Gastrocnemius medialis (tissue), 4 donors: ENCODE results near the gene ANG. TPM values are rescaled to one million over a fixed set of nuclear protein-coding genes. Genes with fewer than 3 reads are reported as not detected.
"Not testable (repeated sequence)": the region's sequence is repeated elsewhere in the genome, so short reads cannot be mapped to it uniquely, and the experiment has no call there.

Source experiments
- ATAC-seq, 2 donors: fragments of 150-250 bp; one replicate each; pipeline ENCODE4 v1.9.1; 2016
- DNase-seq, 2 donors: peaks; one replicate each; pipeline ENCODE4 v3.0.0-alpha.2; 2019
- H3K27ac ChIP-seq, 4 donors: fragments of 200-600 bp; sonication (generic); 1 replicate in 1 of 4; 2 replicates in 3 of 4; pipeline ENCODE4 v1.5.1; 2016 to 2018; ENCODE audit warnings: mild to moderate bottlenecking in 2 of 4, moderate library complexity in 1 of 4
- H3K27me3 ChIP-seq, 3 donors: fragments of 200-600 bp; sonication (generic) in 2 of 3; 1 replicate in 1 of 3; 2 replicates in 2 of 3; pipeline versions ENCODE4 v1.5.1 to v1.6.0; 2016 to 2019; ENCODE audit warnings: mild to moderate bottlenecking in 1 of 3, moderate library complexity in 1 of 3
- H3K36me3 ChIP-seq, 2 donors: fragments of 200-600 bp; sonication (generic) in 1 of 2; one replicate each; pipeline ENCODE4 v1.5.1; 2017 to 2018
- H3K4me1 ChIP-seq, 2 donors: fragments of 200-600 bp; sonication (generic) in 1 of 2; one replicate each; pipeline ENCODE4 v1.5.1; 2016 to 2017; ENCODE audit warnings: mild to moderate bottlenecking in 2 of 2
- H3K4me3 ChIP-seq, 4 donors: fragments of 200-600 bp; sonication (generic) in 3 of 4; 1 replicate in 1 of 4; 2 replicates in 3 of 4; pipeline ENCODE4 v1.5.1; 2016 to 2019; ENCODE audit warnings: mild to moderate bottlenecking in 2 of 4
- H3K9me3 ChIP-seq, 3 donors: fragments of 200-600 bp; sonication (generic) in 2 of 3; 1 replicate in 1 of 3; 2 replicates in 2 of 3; pipeline ENCODE4 v1.5.1; 2016 to 2019
- POLR2A ChIP-seq, 2 donors: fragments of 450-650 bp; IDR thresholded peaks; one replicate each; pipeline ENCODE4 v1.6.1; 2017; ENCODE audit warnings: antibody characterized with exemption in 2 of 2, mild to moderate bottlenecking in 2 of 2, moderate library complexity in 2 of 2
- in situ Hi-C, 4 donors: fragments of 200-750 bp; cut with MboI; loops; one replicate each; pipeline versions ENCODE4 v1.15.0 to v1.8.0; 2017; ENCODE audit warnings: low sequenced_read_pairs in 4 of 4
- intact Hi-C: fragments of 100-400 bp; cut with DNase I; formaldehyde crosslinking; loops from one replicate; pipeline ENCODE4 v1.15.1; 2023; ENCODE audit warnings: low total_unique reads
- total RNA-seq, 4 donors: library from RNA; depleted of rRNA; stranded (reverse); fragments of >200 nt; gene quantifications; one replicate each; pipeline versions ENCODE4 v1.1.0 to v1.2.3, GENCODE V29; 2016
- TF ChIP-seq, protein P1 (sequence below), 5 experiments: fragments of 450-650 bp in 3 of 5; fragments of 200-600 bp in 2 of 5; sonication (generic) in 2 of 5; IDR thresholded peaks in 4 of 5; conservative IDR thresholded peaks in 1 of 5; 1 replicate in 4 of 5; 2 replicates in 1 of 5; pipeline ENCODE4 v1.5.1; 2016 to 2019; ENCODE audit warnings: antibody characterized with exemption in 5 of 5, mild to moderate bottlenecking in 3 of 5, moderate library complexity in 3 of 5

Gene ANG
- total RNA-seq, 4 donors from 2014 or later, result 3.9 to 10.5 (median 5.6) TPM

DNA sequence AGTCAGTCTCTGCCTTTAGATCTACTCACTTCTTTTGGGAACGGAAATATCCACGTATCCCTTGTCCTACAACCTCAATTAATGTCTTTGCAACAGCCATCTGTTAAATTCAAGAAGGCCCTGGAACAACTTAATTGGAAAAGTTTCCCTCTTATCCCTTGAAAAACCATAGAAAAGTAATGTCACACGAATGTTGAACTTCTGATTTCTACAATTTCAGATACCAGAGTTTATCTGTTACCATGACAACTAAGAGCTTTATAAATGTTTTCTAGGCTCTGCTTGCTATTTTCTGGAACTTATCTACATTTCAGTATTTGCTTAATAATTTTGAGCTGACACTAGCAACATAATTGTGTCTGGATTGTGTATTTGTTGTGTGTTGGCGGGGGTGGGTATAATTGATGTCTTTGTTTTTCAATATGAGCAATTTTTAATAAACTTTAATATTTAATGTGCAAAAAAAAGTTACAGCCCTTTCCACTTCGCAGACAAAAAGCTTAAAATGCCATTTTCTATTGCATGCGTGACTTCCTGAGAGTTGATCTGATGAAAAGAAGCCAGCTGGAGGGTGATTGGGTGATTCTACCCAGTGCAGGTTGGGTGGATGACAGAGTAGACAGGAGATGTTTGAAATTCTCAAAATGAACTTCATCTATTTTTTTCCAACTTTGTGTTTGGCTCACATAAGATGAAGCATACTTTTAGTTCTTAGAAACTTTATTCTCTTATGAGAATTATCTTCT is 45.3 kb downstream of the ANG start:
- ATAC-seq, result no peak
- no peak overlapping the region for H3K27ac ChIP-seq

DNA sequence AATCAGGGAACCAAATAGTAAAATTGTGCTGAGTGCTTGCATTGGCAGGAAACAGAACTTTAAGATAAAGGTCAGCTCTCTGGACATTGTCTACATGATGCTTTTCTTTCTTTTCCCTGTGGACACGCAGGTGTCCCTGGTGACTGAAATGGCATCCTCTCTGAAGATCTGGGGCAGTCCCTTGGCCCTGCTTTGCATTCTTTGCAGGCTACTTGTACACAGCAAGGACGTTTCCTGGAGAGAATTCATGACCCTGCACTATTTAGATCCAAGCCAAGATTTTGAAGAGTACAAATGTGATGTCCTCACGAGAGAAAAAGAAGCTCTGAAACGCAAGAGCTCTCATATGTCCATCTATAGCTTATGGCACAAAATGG is 45.9 kb downstream of the ANG start:
- in situ Hi-C loops, result no loop called here
- H3K4me3 ChIP-seq, result no peak overlapping the region
- no peaks in the 10 kb centered on the region for H3K36me3 ChIP-seq
- no peaks in the 10 kb centered on the region for H3K4me1 ChIP-seq
- intact Hi-C loops, result no loop called here
- H3K27ac ChIP-seq, result no peak overlapping the region
- no peaks in the 10 kb centered on the region for H3K9me3 ChIP-seq
- ATAC-seq (no peak), DNase-seq (no peak)
- TF ChIP-seq, protein P1, sequence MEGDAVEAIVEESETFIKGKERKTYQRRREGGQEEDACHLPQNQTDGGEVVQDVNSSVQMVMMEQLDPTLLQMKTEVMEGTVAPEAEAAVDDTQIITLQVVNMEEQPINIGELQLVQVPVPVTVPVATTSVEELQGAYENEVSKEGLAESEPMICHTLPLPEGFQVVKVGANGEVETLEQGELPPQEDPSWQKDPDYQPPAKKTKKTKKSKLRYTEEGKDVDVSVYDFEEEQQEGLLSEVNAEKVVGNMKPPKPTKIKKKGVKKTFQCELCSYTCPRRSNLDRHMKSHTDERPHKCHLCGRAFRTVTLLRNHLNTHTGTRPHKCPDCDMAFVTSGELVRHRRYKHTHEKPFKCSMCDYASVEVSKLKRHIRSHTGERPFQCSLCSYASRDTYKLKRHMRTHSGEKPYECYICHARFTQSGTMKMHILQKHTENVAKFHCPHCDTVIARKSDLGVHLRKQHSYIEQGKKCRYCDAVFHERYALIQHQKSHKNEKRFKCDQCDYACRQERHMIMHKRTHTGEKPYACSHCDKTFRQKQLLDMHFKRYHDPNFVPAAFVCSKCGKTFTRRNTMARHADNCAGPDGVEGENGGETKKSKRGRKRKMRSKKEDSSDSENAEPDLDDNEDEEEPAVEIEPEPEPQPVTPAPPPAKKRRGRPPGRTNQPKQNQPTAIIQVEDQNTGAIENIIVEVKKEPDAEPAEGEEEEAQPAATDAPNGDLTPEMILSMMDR (IDR thresholded peaks at IDR 0.05 in 4 of 5, conservative IDR thresholded peaks at IDR 0.05 in 1 of 5), result no peak
- no peak for TF ChIP-seq POLR2A (IDR thresholded peaks at IDR 0.05)
- no peaks in the 10 kb centered on the region for H3K27me3 ChIP-seq

More for the DNA sequence above, 45.3 kb downstream of the ANG start:
- H3K36me3 ChIP-seq, result no peaks in the 10 kb centered on the region
- H3K27me3 ChIP-seq, result no peaks in the 10 kb centered on the region
- H3K4me3 ChIP-seq, result no peak overlapping the region
- no peaks in the 10 kb centered on the region for H3K4me1 ChIP-seq
- no peak for DNase-seq
- no peak for TF ChIP-seq POLR2A (IDR thresholded peaks at IDR 0.05)
- TF ChIP-seq, protein P1 (IDR thresholded peaks at IDR 0.05 in 4 of 5, conservative IDR thresholded peaks at IDR 0.05 in 1 of 5), result no peak
- no peaks in the 10 kb centered on the region for H3K9me3 ChIP-seq
- intact Hi-C loops (no loop called here), in situ Hi-C loops (no loop called here)

DNA sequence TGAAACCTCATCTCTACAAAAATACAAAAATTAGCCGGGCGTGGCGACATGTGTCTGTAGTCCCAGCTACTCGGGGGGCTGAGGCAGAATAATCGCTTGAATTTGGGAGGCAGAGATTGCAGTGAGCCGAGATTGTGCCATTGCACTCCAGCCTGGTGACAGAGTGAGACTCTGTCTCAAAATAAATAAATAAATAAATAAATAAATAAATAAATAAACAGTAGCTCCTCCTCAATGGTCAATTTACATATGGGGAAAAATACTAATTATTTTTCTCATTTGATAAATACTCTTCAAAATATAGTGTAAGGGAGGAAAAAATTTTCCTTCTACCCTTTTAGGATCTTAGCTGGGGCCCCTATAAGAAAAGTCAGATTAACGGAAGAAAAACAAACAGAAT is 49.7 kb downstream of the ANG start:
- H3K4me1 ChIP-seq, H3K27me3 ChIP-seq, H3K36me3 ChIP-seq, H3K9me3 ChIP-seq, ATAC-seq, in situ Hi-C loops, DNase-seq, H3K27ac ChIP-seq, H3K4me3 ChIP-seq, intact Hi-C loops: not testable (repeated sequence)

DNA sequence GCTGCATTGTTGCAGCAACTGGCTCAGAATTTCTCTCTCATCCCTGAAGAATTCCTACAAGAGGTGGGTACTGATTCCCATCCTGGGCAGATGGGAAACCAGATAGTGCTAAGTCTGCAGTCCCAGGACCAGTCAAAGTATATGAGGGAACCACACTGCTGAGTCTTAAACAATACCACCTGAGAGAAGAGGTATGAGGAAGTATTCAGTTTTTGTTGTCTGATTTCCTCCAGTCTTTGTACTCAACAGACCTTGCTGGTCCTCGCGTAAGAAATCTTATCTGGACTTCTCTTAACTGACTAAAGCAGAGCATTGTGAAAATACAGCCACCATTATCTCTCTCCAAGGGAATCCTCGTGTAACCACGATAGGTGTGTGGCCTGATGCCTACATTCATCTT is 53.6 kb downstream of the ANG start:
- no peak overlapping the region for H3K27ac ChIP-seq
- no peaks in the 10 kb centered on the region for H3K36me3 ChIP-seq
- TF ChIP-seq, protein P1 (IDR thresholded peaks at IDR 0.05 in 4 of 5, conservative IDR thresholded peaks at IDR 0.05 in 1 of 5), result no peak
- TF ChIP-seq POLR2A (IDR thresholded peaks at IDR 0.05), result no peak
- H3K27me3 ChIP-seq, result no peaks in the 10 kb centered on the region
- ATAC-seq, result no peak
- no peaks in the 10 kb centered on the region for H3K4me1 ChIP-seq
- DNase-seq, result no peak
- no peak overlapping the region for H3K4me3 ChIP-seq
- no peaks in the 10 kb centered on the region for H3K9me3 ChIP-seq
- intact Hi-C loops (no loop called here), in situ Hi-C loops (no loop called here)

DNA sequence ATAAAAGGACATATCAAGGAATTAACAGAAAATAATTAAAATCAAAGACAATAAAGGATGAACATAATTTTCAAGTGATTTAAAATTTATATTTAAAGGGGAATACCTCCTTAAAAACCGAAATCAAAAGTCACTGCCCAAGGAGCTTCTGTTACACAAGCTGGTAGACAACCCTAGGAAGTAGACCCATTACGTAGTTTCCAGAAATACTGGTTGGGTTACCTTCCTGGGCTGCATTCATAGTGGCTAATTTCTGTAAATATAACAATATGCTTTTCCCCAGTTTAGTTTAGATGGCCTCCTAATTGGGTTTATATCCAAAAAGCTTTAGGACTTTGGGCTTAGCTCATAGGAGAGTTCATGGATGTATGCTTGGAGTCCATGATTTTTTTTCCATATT is 55.0 kb downstream of the ANG start:
- ATAC-seq (no peak), DNase-seq (no peak)
- TF ChIP-seq POLR2A (IDR thresholded peaks at IDR 0.05), result no peak
- TF ChIP-seq, protein P1 (IDR thresholded peaks at IDR 0.05 in 4 of 5, conservative IDR thresholded peaks at IDR 0.05 in 1 of 5), result no peak
- H3K27me3 ChIP-seq, result no peaks in the 10 kb centered on the region
- H3K36me3 ChIP-seq, result no peaks in the 10 kb centered on the region
- H3K4me1 ChIP-seq, result no peaks in the 10 kb centered on the region
- intact Hi-C loops (no loop called here), in situ Hi-C loops (no loop called here)
- no peak overlapping the region for H3K4me3 ChIP-seq
- no peaks in the 10 kb centered on the region for H3K9me3 ChIP-seq
- no peak overlapping the region for H3K27ac ChIP-seq

Other genes starting within 250 kb of the ANG start
- gene OSGEP, start 234.0 kb upstream of the ANG start, total RNA-seq, result 10 to 100 TPM; 15.8 to 21.7 (median 20.5) TPM
- gene APEX1, start 233.5 kb upstream of the ANG start, total RNA-seq, result 100 to 1,000 TPM in 2 of 4 donors, 10 to 100 TPM in 2; 65.6 to 132 (median 94.2) TPM
- gene PIP4P1, start 227.3 kb upstream of the ANG start, total RNA-seq, result 10 to 100 TPM; 18.8 to 38.5 (median 21.7) TPM
- gene PNP, start 219.4 kb upstream of the ANG start, total RNA-seq, result 1 to 10 TPM; 1.6 to 7.5 (median 3.0) TPM
- gene RNASE10, start 183.2 kb upstream of the ANG start, total RNA-seq, result not detected
- not detected for gene RNASE9, start 127.7 kb upstream of the ANG start, total RNA-seq
- not detected for gene RNASE11, start 100.8 kb upstream of the ANG start, total RNA-seq
- gene RNASE12, start 97.4 kb upstream of the ANG start, total RNA-seq, result not detected
- gene OR6S1, start 47.1 kb upstream of the ANG start, total RNA-seq, result not detected
- gene RNASE4, start 4.2 kb upstream of the ANG start, total RNA-seq, result 10 to 100 TPM; 12.2 to 21.3 (median 18.9) TPM
- gene EDDM3A, start 57.1 kb downstream of the ANG start, total RNA-seq, result not detected
- gene EDDM3B, start 79.6 kb downstream of the ANG start, total RNA-seq, result not detected
- gene RNASE6, start 92.5 kb downstream of the ANG start, total RNA-seq, result 1 to 10 TPM in 3 of 4 donors, under 1 TPM in 1; 0.61 to 5.9 (median 4.8) TPM
- gene RNASE1, start 114.1 kb downstream of the ANG start, total RNA-seq, result 100 to 1,000 TPM; 157 to 198 (median 190) TPM
- not detected for gene RNASE3, start 202.6 kb downstream of the ANG start, total RNA-seq